Osteocyte (in vitro differentiated cells): ENCODE data around the gene SNX10. TPM values are rescaled to one million over a fixed set of nuclear protein-coding genes. Genes with fewer than 3 reads are reported as not detected.

Experiments used
- DNase-seq: peaks from one replicate; pipeline ENCODE4 v3.0.0; 2021; ENCODE audit warnings: mixed read lengths; ENCODE audit not compliant: unreplicated experiment; ENCODE audit errors: extremely low spot score
- H3K27ac Mint-ChIP-seq: one replicate; pipeline ENCODE4 v1.8.0; 2021; ENCODE audit warnings: mild to moderate bottlenecking, mixed read lengths; ENCODE audit not compliant: unreplicated experiment
- H3K27me3 Mint-ChIP-seq: one replicate; pipeline ENCODE4 v1.8.0; 2021; ENCODE audit warnings: mixed read lengths; ENCODE audit not compliant: unreplicated experiment
- H3K36me3 Mint-ChIP-seq: one replicate; pipeline ENCODE4 v1.8.0; 2021; ENCODE audit warnings: mixed read lengths; ENCODE audit not compliant: unreplicated experiment
- H3K4me1 Mint-ChIP-seq: one replicate; pipeline ENCODE4 v1.8.0; 2021; ENCODE audit warnings: mixed read lengths; ENCODE audit not compliant: unreplicated experiment
- H3K4me3 Mint-ChIP-seq: one replicate; pipeline ENCODE4 v1.8.0; 2021; ENCODE audit warnings: mild to moderate bottlenecking, moderate library complexity, mixed read lengths; ENCODE audit not compliant: unreplicated experiment
- H3K9me3 Mint-ChIP-seq: one replicate; pipeline ENCODE4 v1.8.0; 2021; ENCODE audit warnings: mixed read lengths; ENCODE audit not compliant: unreplicated experiment
- CTCF ChIP-seq: fragments of 200-600 bp; sonication (generic); IDR thresholded peaks from 2 replicates; pipeline ENCODE4 v1.5.0; 2021; ENCODE audit warnings: antibody characterized with exemption, mild to moderate bottlenecking, moderate library complexity
- total RNA-seq: library from RNA; stranded (reverse); gene quantifications from 2 replicates; pipeline ENCODE4 v1.2.1, GENCODE V29; 2021

SNX10 gene
- total RNA-seq, 1 donor from 2014 or later, result not detected

DNA sequence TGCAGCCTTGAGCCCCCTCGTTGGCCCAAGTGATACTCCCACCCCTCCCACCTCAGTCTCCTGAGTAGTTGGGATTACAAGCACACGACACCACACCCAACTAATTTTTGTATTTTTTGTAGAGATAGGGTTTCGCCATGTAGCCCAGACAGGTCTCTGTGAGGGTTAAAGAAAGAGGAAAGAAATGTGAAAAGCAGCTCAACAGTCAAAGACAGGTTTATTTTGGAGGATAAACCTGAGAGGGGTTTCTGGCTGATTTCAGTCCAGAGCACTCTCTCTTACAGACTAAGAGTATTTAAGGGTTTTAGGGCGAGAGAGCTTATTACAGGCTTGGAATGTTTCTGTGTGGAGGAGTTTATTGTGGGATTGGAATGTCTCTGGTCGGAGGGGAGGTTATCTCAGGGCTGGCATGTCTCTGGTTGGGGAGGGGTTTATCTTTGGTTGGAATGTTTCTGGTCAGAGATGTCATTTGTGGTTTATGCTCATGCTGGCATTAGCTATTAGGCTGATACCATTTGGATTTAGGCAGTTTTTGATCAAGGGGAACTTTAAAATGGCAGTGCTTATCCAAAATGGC is 26.1 kb upstream of the SNX10 start:
- no peaks in the 10 kb centered on the region for H3K4me1 Mint-ChIP-seq

GRCh38 chr7:26267601-26268166 is 24.0 kb upstream of the SNX10 start:
- Mint-ChIP-seq H3K4me3 (no peak overlapping the region), H3K4me1 (no peaks in the 10 kb centered on the region), H3K27me3 (peaks cover 4% of the 10 kb centered on the region), H3K27ac (no peak overlapping the region), H3K9me3 (peaks cover 15% of the 10 kb centered on the region), H3K36me3 (no peaks in the 10 kb centered on the region)
- peak; percentile 44 for DNase-seq
- no peak for TF ChIP-seq CTCF

More for the DNA sequence above, 26.1 kb upstream of the SNX10 start:
- H3K27ac Mint-ChIP-seq, result no peak overlapping the region
- peaks cover 15% of the 10 kb centered on the region for H3K9me3 Mint-ChIP-seq
- no peak for TF ChIP-seq CTCF
- no peak for DNase-seq
- H3K4me3 Mint-ChIP-seq, result no peak overlapping the region
- peaks cover 4% of the 10 kb centered on the region for H3K27me3 Mint-ChIP-seq
- no peaks in the 10 kb centered on the region for H3K36me3 Mint-ChIP-seq

GRCh38 chr7:26275213-26275612 is 16.4 kb upstream of the SNX10 start:
- Mint-ChIP-seq H3K36me3 (no peaks in the 10 kb centered on the region), H3K27me3 (peaks cover 5% of the 10 kb centered on the region), H3K4me3 (no peak overlapping the region), H3K27ac (no peak overlapping the region), H3K9me3 (no peaks in the 10 kb centered on the region), H3K4me1 (no peaks in the 10 kb centered on the region)
- TF ChIP-seq CTCF, result no peak
- DNase-seq, result no peak

DNA sequence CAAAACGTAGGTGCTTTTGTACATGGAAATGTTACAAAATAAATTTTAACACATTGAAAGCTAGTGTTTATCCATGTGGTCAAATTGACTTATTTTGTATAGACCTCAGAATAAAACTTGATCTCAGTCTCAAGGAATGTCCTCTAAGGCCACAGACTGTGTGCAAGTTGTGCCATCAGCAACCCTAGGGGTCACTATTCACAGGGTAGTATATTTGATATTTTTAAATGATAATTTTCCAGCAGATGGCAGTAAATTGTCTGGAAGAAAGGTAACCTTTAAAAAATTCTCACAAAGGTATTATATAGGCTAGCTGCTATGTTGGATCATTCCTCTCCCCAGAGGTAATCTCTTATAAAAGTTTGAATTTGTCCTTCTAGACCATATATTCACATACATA is 12.9 kb upstream of the SNX10 start:
- DNase-seq, result no peak
- Mint-ChIP-seq H3K27ac (no peak overlapping the region), H3K4me1 (no peaks in the 10 kb centered on the region), H3K4me3 (no peak overlapping the region), H3K9me3 (no peaks in the 10 kb centered on the region), H3K36me3 (no peaks in the 10 kb centered on the region), H3K27me3 (peaks cover 2% of the 10 kb centered on the region)
- no peak for TF ChIP-seq CTCF

DNA sequence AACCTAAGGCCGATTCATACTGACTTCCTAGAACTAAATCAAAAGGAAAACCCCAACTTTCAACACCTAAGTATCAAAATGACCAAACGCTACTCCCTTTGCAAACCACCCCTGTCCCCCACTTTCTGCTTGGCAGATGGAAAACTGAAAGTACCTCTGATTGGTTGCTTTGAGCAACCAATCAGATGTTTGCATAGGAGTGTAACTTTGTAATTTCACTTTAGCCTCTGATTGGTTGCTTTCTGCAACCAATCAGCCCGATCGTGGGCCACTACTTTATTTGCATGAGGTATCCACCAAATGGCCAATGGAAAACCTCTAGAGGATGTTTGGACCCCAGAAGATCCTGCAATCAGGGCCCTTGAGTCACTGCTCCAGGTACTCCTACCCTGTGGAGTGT is 12.3 kb upstream of the SNX10 start:
- no peaks in the 10 kb centered on the region for H3K9me3 Mint-ChIP-seq
- DNase-seq, result no peak
- TF ChIP-seq CTCF, result no peak
- H3K27me3 Mint-ChIP-seq, result peaks cover 2% of the 10 kb centered on the region
- H3K4me3 Mint-ChIP-seq, result no peak overlapping the region
- no peaks in the 10 kb centered on the region for H3K4me1 Mint-ChIP-seq
- H3K36me3 Mint-ChIP-seq, result no peaks in the 10 kb centered on the region
- no peak overlapping the region for H3K27ac Mint-ChIP-seq
